WERI-Rb-1 (cell line): ENCODE results near the gene RO60.

Experiments used
- DNase-seq: peaks from one replicate; pipeline ENCODE4 v3.0.0-alpha.2; 2020
- H3K27ac ChIP-seq: fragments of 250-450 bp; sonication (Bioruptor Pico); 2 replicates; pipeline ENCODE4 v1.5.1; 2020; ENCODE audit warnings: mild to moderate bottlenecking, moderate library complexity
- H3K27me3 ChIP-seq: fragments of 250-450 bp; sonication (Bioruptor Pico); 2 replicates; pipeline ENCODE4 v1.5.1; 2021; ENCODE audit warnings: mild to moderate bottlenecking, low read depth, moderate library complexity; ENCODE audit not compliant: insufficient read depth, severe bottlenecking
- H3K36me3 ChIP-seq: fragments of 250-450 bp; sonication (Bioruptor Pico); 2 replicates; pipeline ENCODE4 v1.5.1; 2020; ENCODE audit warnings: mild to moderate bottlenecking, moderate library complexity
- H3K4me3 ChIP-seq: 2 replicates; pipeline ENCODE4 v1.5.1; 2011; ENCODE audit warnings: low read depth, mild to moderate bottlenecking, control low read depth, low read length
- H3K9me3 ChIP-seq: fragments of 250-450 bp; sonication (Bioruptor Pico); 2 replicates; pipeline ENCODE4 v1.5.1; 2021; ENCODE audit warnings: mild to moderate bottlenecking, moderate library complexity; ENCODE audit not compliant: severe bottlenecking
- CTCF ChIP-seq: IDR thresholded peaks from 2 replicates; pipeline ENCODE4 v1.5.1; 2011; ENCODE audit warnings: low read depth, mild to moderate bottlenecking, control low read depth, inconsistent platforms, low read length

The RO60 gene

DNA sequence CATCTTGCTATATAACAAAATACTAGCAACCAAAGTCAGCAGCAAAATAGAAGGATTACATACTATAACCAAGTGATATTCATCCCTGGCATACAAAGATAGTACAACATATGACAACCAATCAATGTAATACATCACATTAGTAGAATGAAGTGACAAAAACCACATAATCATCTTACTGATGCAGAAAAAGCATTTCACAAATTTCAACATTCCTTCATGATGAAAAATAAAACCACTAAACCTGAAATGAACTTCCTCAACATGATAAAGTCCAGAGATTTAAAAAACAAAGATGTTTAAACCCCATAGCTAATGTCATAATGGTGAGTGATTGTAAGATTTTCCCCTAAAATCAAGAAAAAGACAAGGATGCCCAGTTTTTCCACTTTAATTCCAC lies 18.6 kb downstream of the RO60 start:
- Histone ChIP-seq H3K27ac (no peak overlapping the region), H3K9me3 (no peaks in the 10 kb centered on the region), H3K4me3 (no peak overlapping the region), H3K27me3 (no peaks in the 10 kb centered on the region), H3K36me3 (peaks cover 65% of the 10 kb centered on the region)
- no peak for DNase-seq
- TF ChIP-seq CTCF = no peak

DNA sequence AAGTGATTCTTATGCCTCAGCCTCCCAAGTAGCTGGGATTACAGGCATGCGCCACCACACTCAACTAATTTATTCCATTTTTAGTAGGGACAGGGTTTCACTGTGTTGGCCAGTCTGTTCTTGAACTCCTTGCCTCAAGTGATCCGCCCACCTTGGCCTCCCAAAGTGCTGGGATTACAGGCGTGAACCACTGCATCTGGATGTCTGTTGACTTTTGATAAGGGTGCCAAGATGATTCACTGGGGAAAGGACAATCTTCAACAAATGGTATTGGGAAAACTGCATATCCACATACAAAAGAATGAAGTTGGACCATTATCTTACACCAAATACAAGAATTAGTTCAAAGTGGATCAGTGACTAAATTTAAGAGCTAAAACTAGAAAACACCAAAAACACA lies 19.8 kb downstream of the RO60 start:
- DNase-seq = no peak
- Histone ChIP-seq H3K36me3 (peaks cover 71% of the 10 kb centered on the region), H3K9me3 (no peaks in the 10 kb centered on the region), H3K4me3 (no peak overlapping the region), H3K27ac (no peak overlapping the region), H3K27me3 (no peaks in the 10 kb centered on the region)
- no peak for TF ChIP-seq CTCF

GRCh38 chr1:193083365-193084088 lies 24.1 kb downstream of the RO60 start:
- peaks cover 54% of the 10 kb centered on the region for H3K36me3 ChIP-seq
- H3K27me3 ChIP-seq = no peaks in the 10 kb centered on the region
- no peak for TF ChIP-seq CTCF
- no peak for DNase-seq
- no peak overlapping the region for H3K4me3 ChIP-seq
- H3K27ac ChIP-seq = no peak overlapping the region
- no peaks in the 10 kb centered on the region for H3K9me3 ChIP-seq

DNA sequence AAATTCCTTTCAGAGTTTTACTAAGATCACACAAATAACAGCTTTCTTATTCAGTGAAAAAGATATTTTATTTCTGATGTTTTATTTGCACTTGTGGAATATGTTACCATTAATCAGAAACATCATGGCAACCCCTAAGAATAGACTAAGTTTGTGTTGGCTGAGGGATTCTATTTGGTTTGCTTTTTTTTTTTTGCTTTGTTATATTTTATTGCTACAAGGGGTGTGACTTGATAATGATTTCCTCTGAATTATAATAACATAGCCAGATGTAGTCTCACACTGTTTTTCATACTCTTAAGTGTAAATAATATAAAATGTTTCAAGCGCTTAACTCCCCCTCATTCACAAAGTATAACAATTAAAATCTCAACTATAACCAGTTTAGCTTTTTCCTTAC lies 25.9 kb downstream of the RO60 start:
- H3K36me3 ChIP-seq = peaks cover 49% of the 10 kb centered on the region

GRCh38 chr1:193086342-193086741 lies 26.9 kb downstream of the RO60 start:
- no peaks in the 10 kb centered on the region for H3K9me3 ChIP-seq
- peaks cover 50% of the 10 kb centered on the region for H3K36me3 ChIP-seq
- DNase-seq = no peak
- H3K4me3 ChIP-seq = no peak overlapping the region
- no peaks in the 10 kb centered on the region for H3K27me3 ChIP-seq
- no peak overlapping the region for H3K27ac ChIP-seq
- no peak for TF ChIP-seq CTCF

More for the DNA sequence above, 25.9 kb downstream of the RO60 start:
- TF ChIP-seq CTCF = no peak
- Histone ChIP-seq H3K4me3 (no peak overlapping the region), H3K27me3 (no peaks in the 10 kb centered on the region), H3K27ac (no peak overlapping the region), H3K9me3 (no peaks in the 10 kb centered on the region)
- DNase-seq = no peak

DNA sequence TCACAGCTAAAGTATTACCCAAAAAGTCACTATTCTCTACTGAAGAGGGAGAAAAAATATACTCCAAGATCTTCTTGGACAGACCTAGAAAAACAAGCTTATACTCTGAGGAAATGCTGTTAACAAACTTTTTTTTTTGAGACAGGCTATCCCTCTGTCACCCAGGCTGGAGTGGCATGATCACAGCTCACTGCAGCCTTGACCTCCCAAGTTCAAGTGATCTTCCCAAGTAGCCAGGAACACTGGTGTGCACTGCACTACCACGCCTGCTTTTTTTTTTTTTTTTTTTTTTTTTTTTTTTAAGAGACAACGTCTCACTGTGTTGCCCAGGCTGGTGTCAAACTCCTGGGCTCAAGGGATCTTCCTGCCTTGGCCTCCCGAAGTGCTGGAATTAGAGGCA lies 28.5 kb downstream of the RO60 start:
- Histone ChIP-seq H3K27ac (no peak overlapping the region), H3K27me3 (no peaks in the 10 kb centered on the region), H3K4me3 (no peak overlapping the region), H3K36me3 (peaks cover 40% of the 10 kb centered on the region), H3K9me3 (no peaks in the 10 kb centered on the region)
- DNase-seq = no peak
- no peak for TF ChIP-seq CTCF
